Mesendoderm (in vitro differentiated cells): Measurements from ENCODE around the gene PAX5.

Experiments
- DNase-seq: peaks from one replicate; pipeline ENCODE4 v3.0.0; 2013
- H2AK5ac ChIP-seq: 2 replicates; pipeline ENCODE4 v1.6.1; 2013; ENCODE audit warnings: low read length, inconsistent platforms
- H2BK120ac ChIP-seq: 2 replicates; pipeline ENCODE4 v1.6.1; 2013; ENCODE audit warnings: low read depth, mild to moderate bottlenecking, low read length, moderate library complexity, mixed read lengths
- H2BK15ac ChIP-seq: replicated peaks from 2 replicates; pipeline ENCODE4 v1.6.1; 2013; ENCODE audit warnings: low read depth, mild to moderate bottlenecking, moderate library complexity
- H2BK5ac ChIP-seq: 2 replicates; pipeline ENCODE4 v1.6.1; 2013; ENCODE audit warnings: low read length, inconsistent platforms
- H3K18ac ChIP-seq: 2 replicates; pipeline ENCODE4 v1.6.1; 2013; ENCODE audit warnings: mild to moderate bottlenecking, low read length, mixed read lengths
- H3K23ac ChIP-seq: one replicate; pipeline ENCODE4 v1.6.1; 2013; ENCODE audit warnings: low read length
- H3K27ac ChIP-seq: 2 replicates; pipeline ENCODE4 v1.5.1; 2013; ENCODE audit warnings: low read depth, mild to moderate bottlenecking, inconsistent platforms, low read length, moderate library complexity
- H3K27me3 ChIP-seq: 2 replicates; pipeline ENCODE4 v1.6.1; 2013; ENCODE audit warnings: low read length, control low read depth, mild to moderate bottlenecking, inconsistent platforms; ENCODE audit not compliant: insufficient read depth, poor library complexity
- H3K36me3 ChIP-seq: 2 replicates; pipeline ENCODE4 v1.6.1; 2013; ENCODE audit warnings: low read length, inconsistent platforms; ENCODE audit not compliant: control insufficient read depth, insufficient read depth
- H3K4ac ChIP-seq: one replicate; pipeline ENCODE4 v1.6.1; 2013; ENCODE audit warnings: low read depth, mild to moderate bottlenecking, low read length, moderate library complexity
- H3K4me1 ChIP-seq: 2 replicates; pipeline ENCODE4 v1.6.1; 2013; ENCODE audit warnings: low read depth, low read length, inconsistent platforms; ENCODE audit not compliant: control insufficient read depth
- H3K4me2 ChIP-seq: 2 replicates; pipeline ENCODE4 v1.6.1; 2013; ENCODE audit warnings: low read length
- H3K4me3 ChIP-seq: 2 replicates; pipeline ENCODE4 v1.5.1; 2013; ENCODE audit warnings: mild to moderate bottlenecking, low read length
- H3K56ac ChIP-seq: one replicate; pipeline ENCODE4 v1.6.1; 2013; ENCODE audit warnings: low read length
- H3K79me1 ChIP-seq: 2 replicates; pipeline ENCODE4 v1.6.1; 2013; ENCODE audit warnings: low read length, inconsistent platforms
- H3K79me2 ChIP-seq: 2 replicates; pipeline ENCODE4 v1.6.1; 2013; ENCODE audit warnings: mild to moderate bottlenecking, low read length; ENCODE audit not compliant: control insufficient read depth, insufficient read depth
- H3K9ac ChIP-seq: 2 replicates; pipeline ENCODE4 v1.6.1; 2013; ENCODE audit warnings: low read length, inconsistent platforms
- H4K5ac ChIP-seq: one replicate; pipeline ENCODE4 v1.6.1; 2013; ENCODE audit warnings: low read length
- H4K8ac ChIP-seq: one replicate; pipeline ENCODE4 v1.6.1; 2013; ENCODE audit warnings: low read depth, mild to moderate bottlenecking, control low read depth, low read length, moderate library complexity
- WGBS: extraction: QIAGEN DNeasy Blood & Tissue Kit; methylation state at CpG from one replicate; pipeline ENCODE4 v1.1.7; 2013; ENCODE audit warnings: low lambda C conversion rate, missing lambda C conversion rate; ENCODE audit not compliant: insufficient coverage; ENCODE audit errors: extremely low coverage; 5-methylcytosine and 5-hydroxymethylcytosine counted together

PAX5 gene

GRCh38 chr9:37036776-37037502 is 2.9 kb upstream of the PAX5 start:
- Histone ChIP-seq H4K8ac (no peak overlapping the region), H3K9ac (peak overlapping the region; percentile 43), H3K56ac (peak overlapping the region; percentile 62), H3K4me2 (peak overlapping the region; percentile 83), H3K4me3 (peak overlapping the region; percentile 24), H2BK120ac (no peak overlapping the region), H3K18ac (no peak overlapping the region), H3K4me1 (peaks cover 2% of the 10 kb centered on the region), H4K5ac (no peak overlapping the region), H3K79me1 (no peaks in the 10 kb centered on the region), H3K79me2 (no peaks in the 10 kb centered on the region), H3K23ac (no peak overlapping the region), H2AK5ac (no peak overlapping the region), H3K27ac (no peak overlapping the region), H2BK5ac (no peak overlapping the region), H2BK15ac (no peak overlapping the region), H3K36me3 (no peaks in the 10 kb centered on the region), H3K4ac (no peak overlapping the region), H3K27me3 (peaks cover 38% of the 10 kb centered on the region)
- no CpG with 5 or more reads among the region's 44 CpGs for WGBS
- peak; percentile 59 for DNase-seq

DNA sequence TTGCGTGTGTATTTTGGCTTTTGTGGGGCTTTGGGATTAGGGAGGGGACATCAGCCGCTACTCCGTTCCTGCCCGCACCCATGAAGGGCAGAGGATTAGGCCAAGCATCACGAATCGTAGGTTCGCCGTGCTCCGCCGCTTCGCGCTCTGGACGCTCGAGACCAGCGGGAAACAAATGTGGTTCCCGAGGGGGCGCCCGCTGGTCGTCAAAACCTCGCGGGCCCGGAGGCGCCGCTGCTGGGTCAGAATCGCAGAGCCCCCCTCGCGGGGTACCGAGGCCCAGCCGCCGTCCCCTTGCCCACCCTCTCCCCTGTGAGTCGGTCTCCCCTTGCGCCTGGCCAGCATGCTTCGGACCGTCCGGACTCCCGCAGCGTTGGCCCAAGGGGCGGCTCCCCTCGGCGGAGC is 2.3 kb upstream of the PAX5 start:
- Histone ChIP-seq H3K4me2 (peak overlapping the region; percentile 83), H3K9ac (peak overlapping the region; percentile 43), H2AK5ac (no peak overlapping the region), H3K18ac (no peak overlapping the region), H3K4me3 (peak overlapping the region; percentile 24), H3K79me1 (no peaks in the 10 kb centered on the region), H3K4me1 (peaks cover 2% of the 10 kb centered on the region), H3K4ac (no peak overlapping the region), H2BK5ac (no peak overlapping the region), H3K27ac (no peak overlapping the region), H2BK15ac (no peak overlapping the region), H4K8ac (no peak overlapping the region), H3K56ac (peak overlapping the region; percentile 62), H2BK120ac (no peak overlapping the region), H3K36me3 (no peaks in the 10 kb centered on the region), H3K23ac (no peak overlapping the region), H3K27me3 (peaks cover 43% of the 10 kb centered on the region), H4K5ac (no peak overlapping the region), H3K79me2 (no peaks in the 10 kb centered on the region)
- no CpG with 5 or more reads among the region's 40 CpGs for WGBS
- DNase-seq: peak; percentile 25

DNA sequence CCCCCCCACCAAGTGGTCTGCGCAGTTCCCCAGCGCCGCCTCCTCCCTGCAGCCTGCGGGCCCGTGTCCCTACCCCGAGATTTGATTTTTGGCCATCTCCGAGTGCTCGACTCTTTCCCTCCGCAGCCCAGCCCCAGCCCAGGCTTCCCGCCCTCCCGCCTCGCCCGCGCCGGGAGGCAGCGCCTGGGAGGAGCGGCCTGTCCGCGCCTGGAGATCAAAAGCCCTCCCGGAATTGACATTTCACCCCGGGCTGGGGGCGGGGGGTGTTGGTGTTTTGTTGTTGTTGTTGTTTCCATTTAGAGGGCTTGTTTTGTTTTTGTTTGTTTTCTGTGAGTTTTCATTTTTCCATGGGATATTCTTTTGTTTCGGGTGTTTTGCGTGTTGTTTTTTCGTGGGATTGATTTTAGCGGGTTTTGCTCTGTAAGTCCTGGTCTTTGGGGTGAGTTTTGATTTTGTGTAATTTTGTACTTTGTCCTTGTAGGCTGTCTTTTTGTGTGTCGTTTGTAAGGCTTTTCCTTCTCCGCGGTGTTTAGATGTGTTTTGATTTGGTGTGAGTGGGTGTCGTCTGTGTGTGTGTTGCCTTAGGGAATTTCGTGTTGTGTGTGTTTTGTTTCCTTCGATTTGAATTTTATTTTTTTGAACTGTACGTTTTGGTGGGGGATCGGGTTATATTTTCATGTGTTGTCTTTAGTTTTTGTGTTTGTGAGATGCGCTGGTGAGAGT is 1.7 kb upstream of the PAX5 start:
- Histone ChIP-seq H3K23ac (no peak overlapping the region), H3K36me3 (no peaks in the 10 kb centered on the region), H2BK120ac (no peak overlapping the region), H3K4ac (no peak overlapping the region), H3K79me1 (no peaks in the 10 kb centered on the region), H3K18ac (no peak overlapping the region), H3K4me3 (no peak overlapping the region), H4K8ac (no peak overlapping the region), H3K27me3 (peaks cover 49% of the 10 kb centered on the region), H2BK5ac (no peak overlapping the region), H2AK5ac (no peak overlapping the region), H3K56ac (peak overlapping the region; percentile 71), H4K5ac (no peak overlapping the region), H3K4me2 (peak overlapping the region; percentile 83), H3K79me2 (no peaks in the 10 kb centered on the region), H3K9ac (peak overlapping the region; percentile 45), H3K27ac (no peak overlapping the region), H3K4me1 (peaks cover 2% of the 10 kb centered on the region), H2BK15ac (no peak overlapping the region)
- whole genome bisulfite sequencing: no CpG with 5 or more reads among the region's 35 CpGs
- peak; percentile 62 for DNase-seq

- Histone ChIP-seq H3K4me1 (peaks cover 2% of the 10 kb centered on the region), H3K79me1 (no peaks in the 10 kb centered on the region), H3K9ac (peak overlapping the region; percentile 45), H3K36me3 (no peaks in the 10 kb centered on the region), H2AK5ac (no peak overlapping the region), H2BK15ac (no peak overlapping the region), H3K23ac (no peak overlapping the region), H3K4ac (no peak overlapping the region), H3K27me3 (peaks cover 56% of the 10 kb centered on the region), H3K27ac (no peak overlapping the region), H3K18ac (no peak overlapping the region), H4K8ac (no peak overlapping the region), H2BK5ac (no peak overlapping the region), H3K79me2 (no peaks in the 10 kb centered on the region), H2BK120ac (no peak overlapping the region), H3K4me2 (peak overlapping the region; percentile 60), H3K4me3 (peak overlapping the region; percentile 3), H4K5ac (no peak overlapping the region), H3K56ac (peak overlapping the region; percentile 71)
- WGBS: no CpG with 5 or more reads among the region's 27 CpGs
- DNase-seq: peak; percentile 56
Observed at GRCh38 chr9:37034938-37035647, 1.0 kb upstream of the PAX5 start.

DNA sequence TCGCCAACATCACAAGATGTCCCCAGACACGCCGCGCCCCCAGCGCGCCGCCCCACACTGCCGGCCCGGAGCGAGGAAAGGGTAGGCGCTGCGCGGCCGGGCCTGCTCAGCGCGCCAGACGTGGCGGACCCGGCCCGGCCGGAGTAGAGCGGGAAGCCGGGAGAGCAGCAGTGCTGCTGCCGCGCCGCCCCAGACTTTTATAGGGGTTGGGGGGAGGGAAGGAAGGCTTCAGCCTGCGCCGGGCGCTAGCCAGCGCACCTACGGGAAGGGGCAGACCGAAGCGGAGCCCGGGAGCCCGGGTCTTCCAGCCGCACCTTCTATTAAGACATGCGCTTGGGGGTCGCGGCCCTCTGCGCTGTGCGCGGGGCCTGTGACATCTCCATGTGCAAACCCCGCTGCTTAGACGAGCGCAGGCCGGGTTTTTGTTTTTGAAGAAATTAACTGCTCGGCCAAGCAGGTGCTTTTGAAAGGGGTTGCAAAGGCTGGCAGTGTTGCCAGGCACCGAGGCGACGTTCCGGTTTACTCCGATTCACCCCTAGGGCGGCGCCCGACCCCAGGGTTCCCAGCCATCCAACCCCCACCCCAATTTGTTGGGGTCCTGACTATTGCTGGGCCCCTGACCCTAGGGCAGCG is 353 bp upstream of the PAX5 start:
- Histone ChIP-seq H3K4me1 (peaks cover 2% of the 10 kb centered on the region), H4K8ac (no peak overlapping the region), H3K36me3 (no peaks in the 10 kb centered on the region), H3K56ac (no peak overlapping the region), H3K79me1 (no peaks in the 10 kb centered on the region), H3K9ac (no peak overlapping the region), H2BK5ac (no peak overlapping the region), H4K5ac (no peak overlapping the region), H3K79me2 (no peaks in the 10 kb centered on the region), H3K23ac (no peak overlapping the region), H3K4me3 (no peak overlapping the region), H2BK15ac (no peak overlapping the region), H3K27me3 (peaks cover 63% of the 10 kb centered on the region), H3K27ac (no peak overlapping the region), H2AK5ac (no peak overlapping the region), H3K4me2 (peak overlapping the region; percentile 39), H3K4ac (no peak overlapping the region), H3K18ac (no peak overlapping the region), H2BK120ac (no peak overlapping the region)
- WGBS: no CpG with 5 or more reads among the region's 56 CpGs
- DNase-seq: peak; percentile 54
